ENCODE measurements around the gene MUC6.

DNA sequence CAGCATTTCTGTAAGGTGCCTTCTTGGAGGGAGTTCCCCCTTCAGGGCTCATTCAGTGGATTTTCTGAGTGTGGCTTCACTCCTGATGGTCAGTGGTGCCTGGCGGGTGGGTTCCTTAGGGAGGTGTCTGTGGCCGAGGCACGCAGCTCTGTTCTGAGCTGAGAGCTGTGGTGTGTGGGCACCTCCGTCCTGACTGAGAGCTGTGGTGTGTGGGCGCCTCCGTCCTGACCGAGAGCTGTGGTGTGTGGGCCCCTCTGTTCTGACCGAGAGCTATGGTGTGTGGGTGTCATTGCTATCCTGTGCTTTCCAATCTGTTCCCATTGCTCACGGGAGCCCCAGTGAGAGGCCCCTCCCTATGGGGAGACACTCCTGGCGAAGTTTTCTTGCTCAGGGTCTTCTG, 39.8 kb downstream of the MUC6 start:
- no peak for TF ChIP-seq CTCF (IDR thresholded peaks at IDR 0.05)
- TF ChIP-seq, protein P1, sequence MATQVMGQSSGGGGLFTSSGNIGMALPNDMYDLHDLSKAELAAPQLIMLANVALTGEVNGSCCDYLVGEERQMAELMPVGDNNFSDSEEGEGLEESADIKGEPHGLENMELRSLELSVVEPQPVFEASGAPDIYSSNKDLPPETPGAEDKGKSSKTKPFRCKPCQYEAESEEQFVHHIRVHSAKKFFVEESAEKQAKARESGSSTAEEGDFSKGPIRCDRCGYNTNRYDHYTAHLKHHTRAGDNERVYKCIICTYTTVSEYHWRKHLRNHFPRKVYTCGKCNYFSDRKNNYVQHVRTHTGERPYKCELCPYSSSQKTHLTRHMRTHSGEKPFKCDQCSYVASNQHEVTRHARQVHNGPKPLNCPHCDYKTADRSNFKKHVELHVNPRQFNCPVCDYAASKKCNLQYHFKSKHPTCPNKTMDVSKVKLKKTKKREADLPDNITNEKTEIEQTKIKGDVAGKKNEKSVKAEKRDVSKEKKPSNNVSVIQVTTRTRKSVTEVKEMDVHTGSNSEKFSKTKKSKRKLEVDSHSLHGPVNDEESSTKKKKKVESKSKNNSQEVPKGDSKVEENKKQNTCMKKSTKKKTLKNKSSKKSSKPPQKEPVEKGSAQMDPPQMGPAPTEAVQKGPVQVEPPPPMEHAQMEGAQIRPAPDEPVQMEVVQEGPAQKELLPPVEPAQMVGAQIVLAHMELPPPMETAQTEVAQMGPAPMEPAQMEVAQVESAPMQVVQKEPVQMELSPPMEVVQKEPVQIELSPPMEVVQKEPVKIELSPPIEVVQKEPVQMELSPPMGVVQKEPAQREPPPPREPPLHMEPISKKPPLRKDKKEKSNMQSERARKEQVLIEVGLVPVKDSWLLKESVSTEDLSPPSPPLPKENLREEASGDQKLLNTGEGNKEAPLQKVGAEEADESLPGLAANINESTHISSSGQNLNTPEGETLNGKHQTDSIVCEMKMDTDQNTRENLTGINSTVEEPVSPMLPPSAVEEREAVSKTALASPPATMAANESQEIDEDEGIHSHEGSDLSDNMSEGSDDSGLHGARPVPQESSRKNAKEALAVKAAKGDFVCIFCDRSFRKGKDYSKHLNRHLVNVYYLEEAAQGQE (IDR thresholded peaks at IDR 0.05; ENCODE audit: insufficient read depth in 1 of 2, low read depth in 2 of 2, low read length in 1 of 2) = no peak
- no peak for TF ChIP-seq POLR2AphosphoS5 (IDR thresholded peaks at IDR 0.05; ENCODE audit: low read depth, low read length)
